NCI-H146 (cell line): ENCODE results near the gene SUPT6H.
A peak's percentile ranks its signal among the peaks of the same experiment; 100 is the strongest.
"Not testable (repeated sequence)": the region's sequence is repeated elsewhere in the genome, so short reads cannot be mapped to it uniquely, and the experiment has no call there.

ENCODE experiments used
- DNase-seq: peaks from one replicate; lab custom pipeline; 2025; lab: John Stamatoyannopoulos, UW

Gene SUPT6H

GRCh38 chr17:28719021-28719433, 57.0 kb downstream of the SUPT6H start:
- no peak for DNase-seq

- DNase-seq = no peak
Observed at GRCh38 chr17:28720247-28720996, 58.4 kb downstream of the SUPT6H start.

GRCh38 chr17:28720997-28721329, 59.0 kb downstream of the SUPT6H start:
- not testable (repeated sequence) for DNase-seq

GRCh38 chr17:28722417-28723158, 60.6 kb downstream of the SUPT6H start:
- DNase-seq = no peak

- DNase-seq = no peak
Observed at GRCh38 chr17:28723159-28723835, 61.3 kb downstream of the SUPT6H start.

GRCh38 chr17:28723836-28724499, 62.0 kb downstream of the SUPT6H start:
- DNase-seq = not testable (repeated sequence)

GRCh38 chr17:28724500-28725165, 62.6 kb downstream of the SUPT6H start:
- DNase-seq = no peak

- peak; percentile 48 for DNase-seq
Observed at GRCh38 chr17:28725166-28725659, 63.2 kb downstream of the SUPT6H start.

GRCh38 chr17:28725660-28726225, 63.7 kb downstream of the SUPT6H start:
- peak; percentile 89 for DNase-seq

GRCh38 chr17:28726226-28726626, 64.2 kb downstream of the SUPT6H start, which contains the start of gene TLCD1:
Gene TLCD1 (minus strand): TSS chr17:28726233. CDS start chr17:28726097, 136 bp downstream.
- no peak for DNase-seq

GRCh38 chr17:28726627-28727491, 64.9 kb downstream of the SUPT6H start:
- DNase-seq = peak; percentile 94

GRCh38 chr17:28728364-28729200, 66.6 kb downstream of the SUPT6H start, which contains the start of gene NEK8:
Gene NEK8 (plus strand): TSS chr17:28728788. CDS start chr17:28728814, 26 bp downstream.
- DNase-seq = peak; percentile 88

- DNase-seq = no peak
Observed at GRCh38 chr17:28729950-28730330, 67.9 kb downstream of the SUPT6H start.

GRCh38 chr17:28733346-28733745, 71.3 kb downstream of the SUPT6H start:
- no peak for DNase-seq

- no peak for DNase-seq
Observed at GRCh38 chr17:28734712-28735241, 72.8 kb downstream of the SUPT6H start.

GRCh38 chr17:28735242-28735722, 73.3 kb downstream of the SUPT6H start:
- DNase-seq = no peak

GRCh38 chr17:28735913-28736769, 74.1 kb downstream of the SUPT6H start:
- DNase-seq = not testable (repeated sequence)

GRCh38 chr17:28737316-28737715, 75.3 kb downstream of the SUPT6H start:
- DNase-seq = no peak
